ENCODE measurements around the gene UGT1A10.

Gene UGT1A10

GRCh38 chr2:233705911-233706506 is 69.8 kb downstream of the UGT1A10 start:
- H3K4me1 ChIP-seq (ENCODE audit: control insufficient read depth, low read length), result no peaks in the 10 kb centered on the region
- no peaks in the 10 kb centered on the region for H3K79me2 ChIP-seq (ENCODE audit: control insufficient read depth, low read length)
- no peaks in the 10 kb centered on the region for H3K9me2 ChIP-seq (replicated peaks; ENCODE audit: control insufficient read depth, low read length)
- H4K20me1 ChIP-seq (ENCODE audit: control insufficient read depth, insufficient read depth, low read depth, low read length), result no peaks in the 10 kb centered on the region
- no peak overlapping the region for H3K27ac ChIP-seq (ENCODE audit: low read depth, low read length)
- no peak overlapping the region for H3K4me2 ChIP-seq (ENCODE audit: low read length)
- H3K36me3 ChIP-seq (ENCODE audit: control insufficient read depth, low read length), result no peaks in the 10 kb centered on the region
- no peak for TF ChIP-seq CTCF (IDR thresholded peaks at IDR 0.05; ENCODE audit: low read depth, low read length, poor library complexity, severe bottlenecking)
- TF ChIP-seq EZH2phosphoT487 (IDR thresholded peaks at IDR 0.05; ENCODE audit: borderline replicate concordance, low read length), result no peak
- H3K4me3 ChIP-seq (ENCODE audit: low read length), result no peak overlapping the region
- 0 out of 2 replicates have a peak, but pooled peaks cover 3% of the 10 kb centered on the region for H3K27me3 ChIP-seq (ENCODE audit: control insufficient read depth, low read length)
- H3K9me3 ChIP-seq (ENCODE audit: control insufficient read depth, insufficient read depth, low read length), result no peaks in the 10 kb centered on the region
- H3F3A ChIP-seq (ENCODE audit: control insufficient read depth, insufficient read depth), result no peaks in the 10 kb centered on the region

DNA sequence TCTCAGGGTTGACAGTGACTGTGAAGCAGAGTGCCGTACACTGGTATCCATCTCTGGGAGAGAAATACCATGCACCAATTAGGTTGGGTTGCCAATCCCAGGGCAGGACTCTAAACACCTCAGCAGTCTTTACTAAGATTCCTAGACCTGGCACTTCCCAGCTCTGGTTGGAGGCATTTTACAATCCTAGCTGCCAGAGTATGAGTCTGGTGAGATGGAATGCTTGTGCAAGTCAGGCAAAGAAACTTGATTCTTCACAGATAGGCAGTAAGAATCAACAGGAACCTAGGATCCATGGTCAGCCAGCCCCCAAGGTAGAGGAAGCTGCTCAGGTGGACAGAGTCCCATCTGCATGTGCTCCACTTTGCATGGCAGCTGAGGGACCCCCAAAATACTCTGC is 70.5 kb downstream of the UGT1A10 start:
- Histone ChIP-seq H3K4me3 (ENCODE audit: low read length) (no peak overlapping the region), H3K4me1 (ENCODE audit: control insufficient read depth, low read length) (no peaks in the 10 kb centered on the region), H3K4me2 (ENCODE audit: low read length) (no peak overlapping the region), H3K27ac (ENCODE audit: low read depth, low read length) (no peak overlapping the region), H3K79me2 (ENCODE audit: control insufficient read depth, low read length) (no peaks in the 10 kb centered on the region), H4K20me1 (ENCODE audit: control insufficient read depth, insufficient read depth, low read depth, low read length) (no peaks in the 10 kb centered on the region), H3F3A (ENCODE audit: control insufficient read depth, insufficient read depth) (no peaks in the 10 kb centered on the region), H3K9me3 (ENCODE audit: control insufficient read depth, insufficient read depth, low read length) (no peaks in the 10 kb centered on the region), H3K27me3 (ENCODE audit: control insufficient read depth, low read length) (0 out of 2 replicates have a peak, but pooled peaks cover 3% of the 10 kb centered on the region), H3K9me2 (replicated peaks; ENCODE audit: control insufficient read depth, low read length) (no peaks in the 10 kb centered on the region), H3K36me3 (ENCODE audit: control insufficient read depth, low read length) (no peaks in the 10 kb centered on the region)
- TF ChIP-seq EZH2phosphoT487 (IDR thresholded peaks at IDR 0.05; ENCODE audit: borderline replicate concordance, low read length), result no peak
- no peak for TF ChIP-seq CTCF (IDR thresholded peaks at IDR 0.05; ENCODE audit: low read depth, low read length, poor library complexity, severe bottlenecking)

DNA sequence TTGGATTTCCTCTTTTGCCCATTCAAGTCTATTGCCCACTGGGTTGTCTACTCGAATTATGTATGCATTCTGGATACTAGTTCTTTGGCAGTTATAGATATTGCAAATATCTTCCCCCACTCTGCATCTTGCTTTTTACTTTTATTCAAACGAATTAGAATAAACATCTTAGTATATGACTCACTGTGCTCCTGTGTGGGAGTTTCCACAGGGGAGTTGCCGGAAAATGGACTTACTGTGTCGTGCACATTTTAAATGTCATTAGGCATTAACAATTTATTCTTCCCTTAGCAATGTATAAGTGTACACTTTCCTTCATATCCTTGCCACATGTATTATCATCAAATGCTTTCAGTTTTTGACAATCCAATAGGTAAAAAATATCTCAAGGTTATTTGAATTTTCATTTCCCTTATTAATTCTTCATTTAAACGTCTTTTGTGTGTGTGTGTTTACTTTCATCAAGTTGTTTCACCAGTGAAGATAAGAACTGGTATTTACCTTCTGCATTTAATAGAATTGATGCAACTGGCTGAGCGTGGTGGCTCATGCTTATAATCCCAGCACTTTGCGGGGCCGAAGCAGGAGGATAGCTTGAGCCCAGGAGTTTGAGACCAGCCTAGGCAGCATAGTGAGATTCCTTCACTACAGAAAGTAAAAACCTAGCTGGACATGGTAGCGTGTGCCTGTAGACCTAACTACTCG is 71.8 kb downstream of the UGT1A10 start:
- Histone ChIP-seq H3K4me3 (ENCODE audit: low read length) (no peak overlapping the region), H3K27ac (ENCODE audit: low read depth, low read length) (no peak overlapping the region), H3K9me2 (replicated peaks; ENCODE audit: control insufficient read depth, low read length) (no peaks in the 10 kb centered on the region), H3K4me2 (ENCODE audit: low read length) (no peak overlapping the region), H3F3A (ENCODE audit: control insufficient read depth, insufficient read depth) (no peaks in the 10 kb centered on the region), H3K27me3 (ENCODE audit: control insufficient read depth, low read length) (0 out of 2 replicates have a peak, but pooled peaks cover 3% of the 10 kb centered on the region), H4K20me1 (ENCODE audit: control insufficient read depth, insufficient read depth, low read depth, low read length) (no peaks in the 10 kb centered on the region), H3K79me2 (ENCODE audit: control insufficient read depth, low read length) (no peaks in the 10 kb centered on the region), H3K9me3 (ENCODE audit: control insufficient read depth, insufficient read depth, low read length) (no peaks in the 10 kb centered on the region), H3K4me1 (ENCODE audit: control insufficient read depth, low read length) (no peaks in the 10 kb centered on the region), H3K36me3 (ENCODE audit: control insufficient read depth, low read length) (no peaks in the 10 kb centered on the region)
- no peak for TF ChIP-seq CTCF (IDR thresholded peaks at IDR 0.05; ENCODE audit: low read depth, low read length, poor library complexity, severe bottlenecking)
- TF ChIP-seq EZH2phosphoT487 (IDR thresholded peaks at IDR 0.05; ENCODE audit: borderline replicate concordance, low read length), result no peak

Measured in DOHH2 (cell line).